A549 (cell line): ENCODE results near the gene UNC13A. TPM values are rescaled to one million over a fixed set of nuclear protein-coding genes. Genes with fewer than 3 reads are reported as not detected.

Source experiments
- ATAC-seq, 2 experiments: fragments of 200-7000 bp in 1 of 2; fragments of >200 bp in 1 of 2; cut with Nextera tagmentation in 1 of 2; cut with Tn5 transposase in 1 of 2; 3 replicates each; pipeline versions ENCODE4 v1.8.0 to v1.9.1; 2018 to 2020; ENCODE audit warnings: mild to moderate bottlenecking in 1 of 2, moderate library complexity in 1 of 2
- CTCF ChIA-PET: fragments of 300-600 bp; sonication (Branson Sonifier 250); formaldehyde crosslinking; extraction: SDS; loops from one replicate; lab custom pipeline; 2021; ENCODE audit warnings: antibody characterized with exemption, inconsistent platforms; lab: Yijun Ruan, JAX
- POLR2A ChIA-PET: fragments of 350-600 bp; formaldehyde crosslinking; extraction: SDS; loops from one replicate; lab custom pipeline; 2021; ENCODE audit warnings: antibody characterized with exemption, inconsistent platforms; lab: Yijun Ruan, JAX
- DNase-seq, 2 experiments: peaks; one replicate each; pipeline versions ENCODE4 v3.0.0 to v3.0.0-alpha.2; 2011 to 2016; ENCODE audit warnings: low read depth in 1 of 2, low spot score in 1 of 2
- FAIRE-seq: peaks from 2 replicates; lab custom pipeline; 2011; peaks lifted over from hg19 to GRCh38; lab: Jason Lieb, UNC
- H3K27ac ChIP-seq, 2 experiments: fragments of >200 bp; sonication (Bioruptor Twin); formaldehyde crosslinking; 3 replicates each; pipeline ENCODE4 v1.5.1; 2016 to 2017
- H3K4me1 ChIP-seq: fragments of >200 bp; sonication (Bioruptor Twin); formaldehyde crosslinking; 3 replicates; pipeline ENCODE4 v1.6.1; 2016
- H3K4me2 ChIP-seq: fragments of >200 bp; sonication (Bioruptor Twin); formaldehyde crosslinking; 3 replicates; pipeline ENCODE4 v1.6.1; 2016
- H3K4me3 ChIP-seq: fragments of >200 bp; sonication (Bioruptor Twin); formaldehyde crosslinking; 3 replicates; pipeline ENCODE4 v1.5.1; 2016
- H3K9me3 ChIP-seq: fragments of >200 bp; sonication (Bioruptor Twin); formaldehyde crosslinking; 3 replicates; pipeline ENCODE4 v1.6.1; 2016
- CBX2 ChIP-seq: fragments of 200-600 bp; sonication (generic); IDR thresholded peaks from 2 replicates; pipeline ENCODE4 v1.6.1; 2016; ENCODE audit warnings: low read depth, mild to moderate bottlenecking, borderline replicate concordance
- CBX8 ChIP-seq: fragments of 200-600 bp; sonication (generic); IDR thresholded peaks from 2 replicates; pipeline ENCODE4 v1.6.1; 2016
- CHD2 ChIP-seq: fragments of 150-350 bp; IDR thresholded peaks from 2 replicates; pipeline ENCODE4 v1.6.1; 2014; ENCODE audit warnings: low read length; ENCODE audit not compliant: partially characterized antibody
- GATA3 ChIP-seq: IDR thresholded peaks from 2 replicates; pipeline ENCODE4 v1.6.1; 2012; ENCODE audit warnings: borderline replicate concordance
- HDAC2 ChIP-seq: fragments of 200-600 bp; sonication (generic); IDR thresholded peaks from 2 replicates; pipeline ENCODE4 v1.6.1; 2016
- MYC ChIP-seq: IDR thresholded peaks from 2 replicates; pipeline ENCODE4 v1.6.1; 2012; ENCODE audit warnings: mild to moderate bottlenecking, inconsistent platforms, low read length, improper control_type of control experiment, borderline replicate concordance
- NFE2L2 ChIP-seq: fragments of 150-350 bp; conservative IDR thresholded peaks from 2 replicates; pipeline ENCODE4 v1.6.1; 2014; ENCODE audit warnings: low read length
- NPAS2 ChIP-seq: fragments of 250-450 bp; sonication (Bioruptor Pico); IDR thresholded peaks from 2 replicates; pipeline ENCODE4 v1.8.0; 2022; ENCODE audit warnings: mild to moderate bottlenecking, moderate library complexity, borderline replicate concordance
- RFX5 ChIP-seq: fragments of 450-650 bp; IDR thresholded peaks from 2 replicates; pipeline ENCODE4 v1.7.1; 2014; ENCODE audit warnings: antibody characterized with exemption, mild to moderate bottlenecking, moderate library complexity
- RNF2 ChIP-seq: fragments of 200-600 bp; sonication (generic); IDR thresholded peaks from 2 replicates; pipeline ENCODE4 v1.6.1; 2016; ENCODE audit warnings: low read depth, mild to moderate bottlenecking, antibody characterized with exemption, moderate library complexity, borderline replicate concordance
- USF2 ChIP-seq: fragments of 450-650 bp; IDR thresholded peaks from 2 replicates; pipeline ENCODE4 v1.6.1; 2014; ENCODE audit warnings: antibody characterized with exemption
- ZC3H11A ChIP-seq: fragments of 450-650 bp; IDR thresholded peaks from 2 replicates; pipeline ENCODE4 v1.6.1; 2014; ENCODE audit warnings: antibody characterized with exemption, mild to moderate bottlenecking
- ZFP36 ChIP-seq: fragments of 450-650 bp; IDR thresholded peaks from 2 replicates; pipeline ENCODE4 v1.6.1; 2014; ENCODE audit warnings: borderline replicate concordance; ENCODE audit not compliant: partially characterized antibody
- WGBS: methylation state at CpG from one replicate; pipeline ENCODE4 v1.1.6; 2017; ENCODE audit errors: missing lambda C conversion rate; 5-methylcytosine and 5-hydroxymethylcytosine counted together
- polyA plus RNA-seq, 4 experiments: library from polyadenylated mRNA; depleted of rRNA in 3 of 4; stranded (reverse); fragments of >200 nt; fragmentation: RNase III in 1 of 4; extraction: RNeasy Plus Mini Kit Qiagen cat#74134 plus additional on column Dnase treatment in 1 of 4; gene quantifications; 2 replicates in 3 of 4; 3 replicates in 1 of 4; pipeline ENCODE4 v1.2.3, GENCODE V29; 2011 to 2017
- TF ChIP-seq, protein P1 (sequence below): fragments of 200-600 bp; sonication (generic); IDR thresholded peaks from 2 replicates; pipeline ENCODE4 v1.6.1; 2016; ENCODE audit warnings: antibody characterized with exemption, mild to moderate bottlenecking, moderate library complexity
- TF ChIP-seq, protein P2 (sequence below): fragments of >200 bp; sonication (Bioruptor Twin); formaldehyde crosslinking; IDR thresholded peaks from 2 replicates; pipeline ENCODE4 v1.6.1; 2016

UNC13A gene
- polyA plus RNA-seq, 2 of the 4 experiments (the other 2 are of a cell fraction) = 3.1 to 4.2 TPM

- H3K4me3 ChIP-seq = no peak overlapping the region
- CTCF ChIA-PET = interaction anchor here (0.6 to 1.1 kb wide), 3 partner anchors 14 to 179 kb away, joined by 3 to 6 read pairs (median 3); partner anchors contain the start of gene UNC13A
- ATAC-seq = no peak
- no peak for DNase-seq
- no peaks in the 10 kb centered on the region for H3K9me3 ChIP-seq
- H3K27ac ChIP-seq = no peak overlapping the region
- POLR2A ChIA-PET = no interaction called here
- H3K4me1 ChIP-seq = no peaks in the 10 kb centered on the region
- no peak for FAIRE-seq
- TF ChIP-seq ZC3H11A (no peak), ZFP36 (peak; percentile 60)
- TF ChIP-seq, all 56 proteins: peak for 1
- H3K4me2 ChIP-seq = no peak overlapping the region
- WGBS = 70% methylated on average over 18 of the region's 19 CpGs
Measured at GRCh38 chr19:17673937-17674799, 14.0 kb downstream of the UNC13A start.

GRCh38 chr19:17671906-17672305 lies 16.2 kb downstream of the UNC13A start:
- CTCF ChIA-PET = no interaction called here
- TF ChIP-seq CBX8 = no peak
- no peak for TF ChIP-seq NFE2L2
- no peak for TF ChIP-seq CHD2
- TF ChIP-seq USF2 = peak; percentile 75
- no peak for TF ChIP-seq HDAC2
- FAIRE-seq (no peak), DNase-seq (peak in 1 of 2 experiments; percentile 76), ATAC-seq (peak; percentile 64 to 84; a peak in 4 of 6 replicates)
- WGBS = 29% methylated on average over 2 of the region's 2 CpGs
- POLR2A ChIA-PET = no interaction called here
- Histone ChIP-seq H3K4me3 (no peak overlapping the region), H3K9me3 (no peaks in the 10 kb centered on the region), H3K4me2 (no peak overlapping the region), H3K27ac (no peak overlapping the region), H3K4me1 (no peaks in the 10 kb centered on the region)

DNA sequence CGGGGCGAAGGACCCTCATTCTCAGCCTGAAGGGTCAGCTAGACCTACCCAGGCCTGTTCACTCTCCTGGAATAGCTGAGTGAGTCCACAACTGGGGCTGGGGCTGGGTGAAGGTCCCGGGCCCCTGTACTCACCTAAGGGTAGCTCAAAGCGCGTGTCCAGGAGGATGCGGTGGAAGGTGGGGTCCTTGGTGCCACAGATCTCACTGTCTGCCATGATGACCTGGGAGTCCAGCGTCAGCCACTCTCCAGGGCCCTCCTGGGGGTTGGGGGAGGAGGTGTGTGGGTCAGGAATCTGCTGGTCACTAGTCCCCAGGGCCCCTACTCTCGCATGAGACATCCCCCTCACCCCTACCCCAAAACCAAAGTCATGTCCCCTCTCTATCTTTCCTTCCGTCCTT lies 18.7 kb downstream of the UNC13A start:
- Histone ChIP-seq H3K4me1 (no peaks in the 10 kb centered on the region), H3K4me3 (no peak overlapping the region), H3K9me3 (no peaks in the 10 kb centered on the region), H3K27ac (no peak overlapping the region), H3K4me2 (no peak overlapping the region)
- CTCF ChIA-PET = no interaction called here
- FAIRE-seq (no peak), ATAC-seq (no peak; a peak in 1 of 6 replicates), DNase-seq (no peak)
- POLR2A ChIA-PET = no interaction called here
- TF ChIP-seq NPAS2 (CRISPR knock-in tag) (no peak), RNF2 (no peak), RFX5 (no peak), CBX2 (no peak), NFE2L2 (no peak), GATA3 (no peak), MYC (no peak)
- TF ChIP-seq, protein P1, sequence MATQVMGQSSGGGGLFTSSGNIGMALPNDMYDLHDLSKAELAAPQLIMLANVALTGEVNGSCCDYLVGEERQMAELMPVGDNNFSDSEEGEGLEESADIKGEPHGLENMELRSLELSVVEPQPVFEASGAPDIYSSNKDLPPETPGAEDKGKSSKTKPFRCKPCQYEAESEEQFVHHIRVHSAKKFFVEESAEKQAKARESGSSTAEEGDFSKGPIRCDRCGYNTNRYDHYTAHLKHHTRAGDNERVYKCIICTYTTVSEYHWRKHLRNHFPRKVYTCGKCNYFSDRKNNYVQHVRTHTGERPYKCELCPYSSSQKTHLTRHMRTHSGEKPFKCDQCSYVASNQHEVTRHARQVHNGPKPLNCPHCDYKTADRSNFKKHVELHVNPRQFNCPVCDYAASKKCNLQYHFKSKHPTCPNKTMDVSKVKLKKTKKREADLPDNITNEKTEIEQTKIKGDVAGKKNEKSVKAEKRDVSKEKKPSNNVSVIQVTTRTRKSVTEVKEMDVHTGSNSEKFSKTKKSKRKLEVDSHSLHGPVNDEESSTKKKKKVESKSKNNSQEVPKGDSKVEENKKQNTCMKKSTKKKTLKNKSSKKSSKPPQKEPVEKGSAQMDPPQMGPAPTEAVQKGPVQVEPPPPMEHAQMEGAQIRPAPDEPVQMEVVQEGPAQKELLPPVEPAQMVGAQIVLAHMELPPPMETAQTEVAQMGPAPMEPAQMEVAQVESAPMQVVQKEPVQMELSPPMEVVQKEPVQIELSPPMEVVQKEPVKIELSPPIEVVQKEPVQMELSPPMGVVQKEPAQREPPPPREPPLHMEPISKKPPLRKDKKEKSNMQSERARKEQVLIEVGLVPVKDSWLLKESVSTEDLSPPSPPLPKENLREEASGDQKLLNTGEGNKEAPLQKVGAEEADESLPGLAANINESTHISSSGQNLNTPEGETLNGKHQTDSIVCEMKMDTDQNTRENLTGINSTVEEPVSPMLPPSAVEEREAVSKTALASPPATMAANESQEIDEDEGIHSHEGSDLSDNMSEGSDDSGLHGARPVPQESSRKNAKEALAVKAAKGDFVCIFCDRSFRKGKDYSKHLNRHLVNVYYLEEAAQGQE = no peak
- TF ChIP-seq, protein P2, sequence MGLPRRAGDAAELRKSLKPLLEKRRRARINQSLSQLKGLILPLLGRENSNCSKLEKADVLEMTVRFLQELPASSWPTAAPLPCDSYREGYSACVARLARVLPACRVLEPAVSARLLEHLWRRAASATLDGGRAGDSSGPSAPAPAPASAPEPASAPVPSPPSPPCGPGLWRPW = no peak
- WGBS = 83% methylated on average over 7 of the region's 9 CpGs
